ENCODE data around the gene VWA5B1.
A peak's percentile ranks its signal among the peaks of the same experiment; 100 is the strongest.

The VWA5B1 gene

DNA sequence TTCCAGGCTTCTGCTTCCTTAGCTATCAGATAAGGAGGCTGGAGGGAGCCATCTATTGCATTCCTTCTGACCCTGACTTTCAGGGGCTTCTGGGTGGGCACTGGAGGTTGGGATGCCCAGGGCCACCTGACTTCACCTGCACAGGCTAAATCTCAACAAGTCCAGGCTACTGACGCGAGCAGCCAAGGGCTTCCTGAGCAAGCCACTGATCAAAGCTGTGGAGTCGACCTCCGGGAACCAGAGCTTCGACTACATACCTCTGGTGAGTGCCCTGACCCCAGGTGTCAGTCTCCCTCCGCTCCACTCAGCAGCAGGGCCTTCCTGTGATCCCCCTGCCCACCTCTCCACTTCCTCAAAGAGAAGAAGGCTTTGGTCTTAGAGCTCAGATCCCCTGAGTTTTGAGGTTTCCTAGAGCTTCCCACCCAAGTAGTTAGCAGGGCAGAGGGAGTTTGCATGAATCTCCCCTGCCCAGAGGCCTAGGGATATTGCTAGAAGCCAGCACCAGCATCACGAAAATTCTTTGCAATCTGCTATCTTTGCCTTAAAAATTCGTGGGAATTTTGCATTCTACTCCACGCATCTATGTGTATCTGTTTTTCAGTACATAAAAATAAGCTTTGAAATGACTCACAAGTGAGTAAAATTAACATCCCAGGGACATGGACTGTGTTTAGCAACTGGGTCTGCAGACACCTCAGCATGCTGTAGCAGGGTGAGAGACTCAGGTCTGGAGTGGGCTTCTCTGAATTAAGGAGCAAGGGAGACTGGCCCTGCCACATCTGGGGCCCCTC is 61.4 kb downstream of the VWA5B1 start:
- DNase-seq = no peak

DNA sequence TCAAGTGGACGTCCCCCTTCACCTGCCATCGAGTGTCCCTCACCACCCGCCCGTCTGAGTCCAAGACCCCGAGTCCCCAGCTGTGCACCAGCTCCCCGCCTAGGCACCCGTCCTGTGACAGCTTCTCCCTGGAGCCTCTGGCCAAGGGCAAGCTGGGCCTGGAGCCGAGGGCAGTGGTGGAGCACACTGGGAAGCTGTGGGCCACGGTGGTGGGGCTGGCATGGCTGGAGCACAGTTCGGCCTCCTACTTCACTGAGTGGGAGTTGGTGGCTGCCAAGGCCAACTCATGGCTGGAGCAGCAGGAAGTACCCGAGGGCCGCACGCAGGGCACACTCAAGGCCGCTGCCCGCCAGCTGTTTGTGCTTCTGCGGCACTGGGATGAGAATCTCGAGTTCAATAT is 63.2 kb downstream of the VWA5B1 start:
- no peak for DNase-seq

DNA sequence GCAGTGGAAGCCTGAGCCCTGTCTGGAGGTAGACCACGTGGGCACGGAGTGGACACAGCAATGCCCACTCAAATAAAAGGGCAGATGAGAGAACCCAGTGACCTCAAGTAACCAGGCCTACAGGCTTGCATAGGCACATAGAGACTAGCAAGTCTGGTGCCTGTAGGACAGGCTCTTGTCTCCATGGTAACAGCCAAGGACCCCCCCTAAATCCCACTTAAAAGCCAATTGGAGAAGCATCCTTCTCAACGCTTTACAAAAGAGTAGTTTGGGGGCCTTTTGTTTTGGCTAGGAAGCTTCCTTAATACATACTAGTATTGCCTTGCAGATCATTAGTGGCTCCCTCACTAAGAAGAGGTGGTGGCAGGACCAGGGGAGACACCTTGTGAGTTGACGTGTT is 63.9 kb downstream of the VWA5B1 start:
- DNase-seq = no peak

DNA sequence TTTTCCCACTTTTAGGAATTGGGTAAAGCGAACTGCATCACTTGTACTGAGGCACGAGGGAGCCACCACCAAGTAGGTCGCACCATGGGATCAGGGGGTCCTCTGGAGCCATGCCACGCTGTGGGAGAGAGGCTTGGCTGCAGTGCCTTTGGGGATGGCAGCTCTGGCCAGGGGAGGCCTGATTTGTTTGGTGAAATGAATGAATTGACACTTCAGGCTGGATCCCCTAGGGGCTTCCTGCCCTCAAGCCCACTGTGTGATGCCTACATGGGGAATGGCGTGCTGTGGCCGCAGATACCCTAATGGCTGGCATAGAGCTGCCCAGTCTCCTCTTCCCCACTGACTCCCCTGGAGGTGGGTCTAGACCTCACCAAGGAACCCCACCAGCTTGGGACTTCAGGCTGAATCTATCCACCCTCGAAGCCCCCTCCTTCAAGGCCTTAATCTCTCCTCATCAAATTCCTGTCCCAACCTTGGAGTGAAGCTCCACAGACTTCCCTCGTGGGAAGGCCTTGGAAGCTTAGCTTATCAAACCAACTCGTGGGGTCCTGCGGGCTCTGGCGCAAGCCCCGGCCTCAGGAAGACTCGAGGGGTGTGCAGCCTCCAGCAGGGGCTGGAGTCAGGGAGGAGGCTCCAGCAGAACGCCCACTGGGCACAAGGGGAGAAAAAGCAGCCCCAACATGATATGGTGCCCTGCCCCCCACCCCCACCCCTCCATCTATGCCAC is 64.6 kb downstream of the VWA5B1 start:
- no peak for DNase-seq

DNA sequence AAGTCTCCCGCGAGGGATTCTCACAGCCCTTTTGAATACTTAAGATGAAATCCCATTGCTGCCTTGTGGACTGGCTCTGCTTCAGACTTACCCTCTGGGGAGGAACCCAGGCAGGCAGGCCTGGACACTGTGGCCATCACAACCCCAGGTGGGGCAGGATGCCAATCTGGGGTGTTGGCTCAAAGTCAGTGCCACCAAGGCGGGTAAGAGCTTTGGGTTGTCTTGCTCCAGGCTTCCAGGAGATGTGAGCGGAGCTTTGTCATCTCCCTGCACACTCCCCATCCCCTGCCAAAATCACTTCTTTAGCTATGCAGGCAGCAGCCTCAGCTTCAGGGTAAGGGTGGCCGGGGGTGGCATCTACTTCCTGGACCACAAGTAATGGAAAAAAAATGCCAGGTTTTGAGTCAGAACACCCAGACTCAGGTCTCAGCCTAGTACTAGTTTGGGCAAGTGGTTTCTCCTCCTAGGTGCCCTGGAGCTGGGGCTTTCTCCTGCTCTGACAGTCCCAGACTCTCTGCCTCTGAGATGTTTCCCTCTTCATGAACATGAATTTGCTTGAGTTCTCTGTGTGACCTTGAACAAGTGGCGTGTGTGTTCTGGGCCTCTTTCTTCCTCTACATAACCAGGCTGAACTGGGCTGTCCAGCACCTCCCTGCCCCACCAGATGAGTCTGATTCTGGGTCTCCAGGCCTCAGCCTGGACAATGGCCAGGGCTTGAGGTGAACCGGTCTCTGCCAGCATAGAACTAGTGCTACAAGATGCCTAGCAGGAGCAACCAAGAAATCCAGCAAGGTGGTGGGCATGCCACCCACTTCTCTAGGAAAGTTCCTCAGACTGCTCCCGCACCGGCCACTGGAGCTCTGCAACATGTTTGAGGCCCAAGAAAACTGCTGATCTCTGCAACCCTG is 65.4 kb downstream of the VWA5B1 start:
- no peak for DNase-seq

DNA sequence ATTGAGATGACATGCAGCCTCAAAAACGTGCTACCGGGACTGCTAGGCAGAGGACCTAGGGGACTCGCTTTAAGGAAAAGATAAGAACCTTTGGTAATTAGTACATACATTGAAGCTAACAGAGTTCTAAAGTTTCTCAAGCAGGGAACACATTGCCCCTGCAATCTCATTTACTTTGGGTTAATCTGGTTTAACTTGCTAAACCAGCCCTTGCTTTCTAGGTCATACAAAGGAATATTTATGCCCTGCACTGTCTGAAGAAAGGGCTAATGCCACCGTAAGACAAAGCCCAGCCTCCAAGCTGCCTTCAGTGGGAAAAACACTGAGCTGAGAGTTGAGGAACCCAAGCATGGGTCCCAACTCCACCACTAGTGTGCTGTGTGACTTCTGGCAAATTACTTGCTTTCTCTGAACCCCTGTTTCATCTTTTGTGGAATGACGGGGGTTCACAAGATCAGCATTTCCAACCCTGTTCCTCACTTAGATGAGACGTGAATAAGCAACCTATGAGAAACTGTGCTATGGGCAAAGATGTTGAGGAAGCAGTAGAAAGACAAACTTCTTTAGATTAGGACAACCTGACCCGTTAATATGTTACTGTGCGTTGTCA is 66.3 kb downstream of the VWA5B1 start:
- no peak for DNase-seq

DNA sequence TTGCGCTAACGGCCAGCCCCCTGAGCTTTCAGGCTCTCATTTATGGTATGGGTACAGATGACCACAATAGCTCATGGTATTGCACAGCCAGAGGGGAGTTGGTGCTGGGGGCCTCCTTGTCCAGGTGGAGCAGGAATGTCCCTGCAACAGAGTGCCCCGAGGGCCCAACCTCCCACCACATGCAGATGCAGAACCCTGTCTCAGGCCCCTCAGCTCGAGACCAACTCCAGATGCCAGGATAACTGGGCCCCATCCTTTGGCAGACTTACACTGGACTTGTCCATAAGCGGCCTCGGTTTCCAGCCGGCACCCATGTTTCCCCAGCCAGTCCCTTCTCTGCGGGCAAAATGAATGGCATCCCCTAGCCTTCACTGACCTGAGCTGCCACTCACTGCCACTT is 67.1 kb downstream of the VWA5B1 start:
- DNase-seq = no peak

DNA sequence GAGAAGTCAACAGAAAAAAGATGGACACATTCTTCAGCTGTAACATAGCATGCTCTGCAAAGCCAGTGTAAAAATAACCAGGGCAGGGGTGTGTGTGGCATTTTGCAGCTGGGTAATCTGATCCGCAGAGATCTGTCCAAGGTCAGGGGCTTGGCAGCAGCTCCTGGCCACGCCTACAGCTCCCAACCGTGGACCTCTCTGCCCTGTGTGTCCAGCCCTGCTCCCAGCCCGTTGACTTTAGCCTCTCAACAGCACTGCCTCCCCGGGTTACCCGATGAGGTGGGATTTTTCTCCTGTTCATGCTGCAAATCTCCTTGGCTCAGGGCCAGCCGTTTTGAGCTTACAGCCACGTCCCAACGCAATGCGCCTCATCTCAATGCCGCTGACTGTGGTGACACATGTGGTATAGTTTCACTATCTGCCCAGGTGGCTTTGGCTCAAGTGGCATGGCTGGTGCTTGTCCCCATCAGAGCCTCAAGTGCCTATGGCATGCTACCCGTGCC is 68.1 kb downstream of the VWA5B1 start:
- DNase-seq = no peak

DNA sequence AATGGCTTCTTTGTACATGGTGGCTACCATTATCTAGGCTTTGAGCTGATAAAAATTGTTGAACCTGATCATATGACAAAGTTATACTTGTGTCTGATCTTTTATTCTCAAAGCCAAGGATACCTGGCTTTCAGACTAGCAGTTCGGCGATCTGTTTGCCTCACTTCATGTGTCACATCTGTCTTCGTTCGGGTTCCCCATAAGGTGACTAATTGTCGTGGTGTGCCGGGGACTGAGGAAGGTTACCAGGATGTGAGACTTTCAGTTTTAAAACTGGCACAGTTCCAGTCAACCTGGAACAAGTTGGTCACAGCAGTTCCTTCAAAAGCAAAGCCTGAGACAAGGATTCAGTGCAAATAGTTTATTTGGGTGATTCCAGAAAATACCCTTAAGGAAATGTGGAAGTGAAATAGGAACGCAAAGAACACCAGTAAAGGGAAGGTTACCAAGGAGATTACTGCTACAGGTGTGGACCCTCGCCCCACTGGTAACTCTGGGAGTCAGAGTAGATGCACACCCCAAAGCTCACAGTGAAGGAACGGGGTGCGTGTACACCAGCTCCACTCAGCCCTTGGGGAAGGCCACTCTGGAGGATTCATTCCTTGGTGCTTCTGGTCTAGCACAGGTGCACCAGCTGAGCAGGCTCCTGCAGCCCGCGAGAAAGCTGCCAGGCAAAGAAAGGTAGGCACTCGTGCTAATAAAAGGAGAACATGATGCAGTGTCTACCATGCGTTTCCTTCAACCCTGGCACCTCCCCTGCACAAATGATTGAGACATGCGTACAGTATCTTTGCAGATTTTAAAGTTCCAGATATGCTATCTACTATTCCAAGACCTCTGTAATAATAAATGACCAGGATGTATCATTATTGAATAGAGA is 69.0 kb downstream of the VWA5B1 start:
- no peak for DNase-seq

DNA sequence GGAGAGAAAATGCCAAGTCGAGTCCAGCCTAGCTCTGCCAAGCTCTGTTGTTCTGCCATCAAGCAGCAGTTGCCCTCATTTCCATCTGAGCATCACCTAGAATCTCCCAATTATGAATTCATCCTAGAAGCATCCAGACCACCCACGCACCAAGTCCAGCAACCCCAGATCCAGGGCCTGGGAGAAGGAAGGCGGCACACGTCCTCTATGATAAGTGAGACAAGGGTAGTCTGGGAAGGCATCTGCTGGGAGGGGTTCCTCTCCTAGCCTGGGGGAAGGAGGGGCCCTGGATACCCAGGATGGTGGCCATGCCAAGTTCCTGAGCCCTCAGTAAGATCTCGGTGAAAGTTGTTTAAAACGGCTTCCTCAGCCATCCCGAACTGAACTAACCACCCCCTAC is 70.7 kb downstream of the VWA5B1 start:
- no peak for DNase-seq

DNA sequence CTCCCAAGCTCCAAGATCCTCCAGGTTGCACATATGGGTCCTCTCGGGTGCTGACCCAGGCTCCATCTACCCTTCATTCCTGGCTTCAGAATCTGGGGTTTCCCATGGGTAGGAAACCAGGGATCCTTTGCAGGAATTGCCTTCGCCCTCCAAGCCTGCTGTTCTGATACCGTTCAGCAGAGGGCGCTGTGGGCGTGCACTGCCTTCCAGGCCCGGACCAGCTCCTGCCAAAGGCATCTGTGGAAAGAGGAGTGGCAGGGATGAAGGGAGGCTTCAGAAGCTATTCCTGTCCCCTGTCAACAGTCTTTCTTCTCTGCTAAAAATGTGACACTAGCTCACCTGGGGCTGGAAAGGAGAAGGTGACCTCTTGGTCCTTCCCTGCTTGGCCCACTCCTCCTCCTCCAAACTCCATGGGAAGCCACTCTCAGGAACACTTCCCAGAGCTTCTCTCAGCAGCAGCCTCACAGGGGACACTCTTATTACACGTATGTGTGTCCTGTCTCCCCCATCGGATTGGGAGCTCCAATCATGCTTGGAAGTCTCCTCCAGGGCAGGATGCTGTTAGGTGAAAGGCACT is 71.2 kb downstream of the VWA5B1 start:
- peak in 1 of 2 experiments; percentile 40 for DNase-seq

DNA sequence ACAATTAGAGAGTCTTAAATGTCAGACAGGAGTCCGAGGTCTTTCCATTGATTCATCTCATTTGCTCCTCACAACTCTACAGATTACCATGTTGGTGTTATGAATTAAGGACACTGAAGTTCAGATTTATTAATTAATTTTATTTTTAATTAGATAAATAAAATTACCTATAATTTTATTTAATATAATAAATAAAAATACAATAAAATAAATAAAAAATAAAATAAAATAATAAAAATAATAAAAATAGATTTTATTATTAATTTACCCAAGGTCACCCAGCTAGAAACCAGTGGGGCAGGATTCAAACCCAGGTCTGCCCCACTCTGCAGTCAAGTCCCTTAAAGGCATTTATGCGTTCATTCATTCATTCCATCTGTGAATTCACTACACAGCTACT is 72.2 kb downstream of the VWA5B1 start:
- no peak for DNase-seq

DNA sequence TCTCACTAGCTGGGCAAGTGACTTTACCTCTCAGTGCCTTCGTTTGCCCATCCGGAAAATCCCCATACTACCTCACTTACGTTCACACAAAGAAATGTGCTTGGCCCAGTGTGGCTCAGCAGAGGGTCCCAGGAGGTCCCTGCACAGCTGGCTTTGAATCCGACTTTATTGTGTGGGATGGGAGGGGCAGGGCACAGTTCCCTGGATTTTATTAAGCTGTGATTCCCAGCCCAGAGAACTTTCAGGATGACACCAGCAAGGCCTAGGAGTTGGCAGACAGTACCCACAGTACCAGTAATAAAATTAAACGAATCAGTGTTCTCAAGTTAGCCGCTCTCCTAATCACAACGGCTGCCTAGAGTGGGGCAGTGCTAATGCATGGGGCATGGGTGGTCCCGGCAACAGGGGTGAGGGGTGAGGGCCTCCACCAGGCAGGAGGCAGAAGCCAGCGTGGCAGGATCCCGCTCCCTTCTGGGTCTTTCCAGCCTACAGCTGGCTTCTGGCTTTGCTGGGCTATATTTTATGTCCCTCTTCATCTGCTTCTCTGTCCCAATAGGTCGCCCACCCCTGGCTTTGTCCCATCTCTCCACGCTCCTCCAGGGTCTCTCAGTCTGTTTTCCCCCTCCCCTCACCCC is 74.9 kb downstream of the VWA5B1 start:
- no peak for DNase-seq

DNA sequence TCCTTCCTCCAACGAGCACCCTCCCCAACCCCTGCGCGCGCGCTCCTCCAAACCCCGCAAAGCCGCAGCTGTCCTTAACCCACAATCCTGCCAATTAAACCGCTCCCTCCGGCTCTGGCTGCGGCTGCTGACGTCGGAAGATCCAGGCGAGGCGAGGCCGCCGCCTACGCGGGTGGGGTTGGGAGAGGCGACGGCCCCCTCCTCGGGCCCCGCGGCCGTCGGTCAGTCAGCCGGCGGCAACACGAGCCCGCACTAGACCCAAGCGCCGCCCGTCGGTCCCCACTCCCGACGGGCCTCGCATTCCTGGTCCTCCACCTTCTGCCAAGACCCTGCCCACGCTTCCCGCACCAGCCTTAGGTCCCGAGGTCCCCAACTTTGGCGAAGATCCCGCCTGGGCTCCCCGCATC is 75.4 kb downstream of the VWA5B1 start:
- no peak for DNase-seq

DNA sequence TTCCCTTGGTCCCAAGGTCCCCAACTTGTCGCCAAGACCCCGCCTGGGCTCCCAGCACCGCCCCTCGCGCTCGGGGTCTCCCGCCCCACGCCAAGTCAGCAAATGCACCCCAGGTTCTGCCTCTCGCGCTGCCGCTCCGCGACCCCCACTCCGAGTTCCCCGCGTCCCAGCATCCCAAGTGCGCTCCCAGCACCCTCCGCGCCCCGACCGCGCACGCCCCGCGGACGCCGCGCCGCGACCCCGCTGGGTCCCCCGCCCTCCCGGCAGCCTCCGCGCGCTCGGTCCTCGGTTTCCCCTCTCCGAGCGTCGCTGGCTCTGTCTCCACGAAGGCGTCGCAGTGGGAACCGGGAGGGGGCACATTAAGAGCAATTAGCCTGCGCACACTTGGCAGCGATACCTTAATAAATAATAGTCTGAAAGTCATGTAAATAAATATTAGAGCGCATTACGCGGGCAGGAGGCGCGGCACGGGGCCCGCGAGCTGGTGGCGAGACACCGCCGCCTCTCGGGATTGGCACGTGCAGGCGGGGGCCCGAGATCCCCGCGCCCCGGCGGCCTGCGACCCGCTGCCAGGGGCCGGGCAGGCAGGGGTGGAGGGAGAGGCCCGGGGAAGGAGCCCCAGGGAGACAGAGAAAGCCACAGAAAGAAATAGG is 75.9 kb downstream of the VWA5B1 start:
- no peak for DNase-seq

DNA sequence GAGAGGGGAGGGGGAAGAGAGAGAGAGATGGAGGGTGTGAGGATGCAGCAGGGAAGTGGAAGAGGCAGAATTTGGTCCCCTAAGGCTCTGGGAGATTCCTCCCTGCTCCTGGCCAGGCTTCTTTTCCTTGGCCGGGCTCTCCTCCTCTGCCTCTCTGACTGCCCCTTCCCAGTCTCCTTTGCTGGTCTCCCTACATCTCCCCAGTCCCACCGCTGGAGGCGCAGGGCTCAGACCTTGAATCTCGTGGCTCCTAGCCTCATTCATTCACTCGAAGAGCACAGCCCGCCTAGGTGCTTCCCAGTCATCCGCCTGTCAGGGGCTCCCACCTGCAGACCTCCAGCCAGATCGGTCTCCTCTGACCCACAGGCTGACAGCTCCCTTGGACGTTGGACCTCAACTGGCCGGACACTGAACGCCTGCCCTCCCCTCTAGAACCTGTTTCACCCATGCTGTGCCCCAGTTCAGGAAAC is 76.5 kb downstream of the VWA5B1 start:
- DNase-seq = no peak

DNA sequence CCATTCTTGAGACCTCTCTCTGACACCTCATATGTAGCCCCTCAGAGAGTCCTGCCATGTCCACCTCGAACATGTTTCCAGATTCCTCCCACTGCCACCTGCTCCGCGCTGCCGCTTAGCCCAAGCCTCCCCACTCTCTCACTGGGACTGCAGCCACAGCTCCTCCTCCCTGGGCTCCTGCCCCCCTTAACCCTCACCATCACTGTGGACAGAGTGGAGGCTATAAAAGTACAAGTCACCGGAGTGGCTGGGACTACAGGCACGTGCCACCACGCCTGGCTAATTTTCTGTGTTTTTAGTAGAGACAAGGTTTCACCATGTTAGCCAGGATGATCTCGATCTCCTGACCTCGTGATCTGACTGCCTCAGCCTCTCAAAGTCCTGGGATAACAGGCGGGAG is 77.0 kb downstream of the VWA5B1 start:
- DNase-seq = no peak

DNA sequence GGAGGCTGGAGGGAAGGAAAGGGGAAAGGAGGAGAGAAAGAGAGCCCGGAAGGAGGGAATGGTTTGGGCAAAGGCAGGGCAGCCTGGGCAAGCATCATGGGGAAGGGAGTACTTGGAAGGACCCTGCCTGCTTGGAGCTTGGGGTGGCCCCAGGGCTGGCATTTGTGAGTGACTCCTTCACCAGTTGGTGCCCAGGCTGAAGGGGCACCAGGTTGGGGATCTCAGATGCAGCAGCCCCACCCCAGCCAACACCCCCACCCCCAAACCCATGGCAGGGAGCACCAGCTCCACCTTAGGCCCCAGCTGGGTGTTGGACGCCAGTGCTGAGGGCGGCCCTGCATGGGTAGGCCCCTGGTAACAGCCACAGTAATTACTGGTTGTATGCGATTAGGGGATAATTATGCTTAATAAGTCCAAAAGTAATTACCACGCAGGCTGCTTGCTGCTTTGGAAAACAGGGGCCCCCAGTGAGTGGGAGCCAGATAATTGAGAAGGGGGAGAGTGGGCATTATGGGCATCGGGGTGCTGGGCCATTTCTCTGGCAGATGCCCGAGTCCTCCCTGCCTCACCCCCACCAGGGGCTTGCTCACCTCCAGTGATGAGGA is 78.3 kb downstream of the VWA5B1 start:
- no peak for DNase-seq

DNA sequence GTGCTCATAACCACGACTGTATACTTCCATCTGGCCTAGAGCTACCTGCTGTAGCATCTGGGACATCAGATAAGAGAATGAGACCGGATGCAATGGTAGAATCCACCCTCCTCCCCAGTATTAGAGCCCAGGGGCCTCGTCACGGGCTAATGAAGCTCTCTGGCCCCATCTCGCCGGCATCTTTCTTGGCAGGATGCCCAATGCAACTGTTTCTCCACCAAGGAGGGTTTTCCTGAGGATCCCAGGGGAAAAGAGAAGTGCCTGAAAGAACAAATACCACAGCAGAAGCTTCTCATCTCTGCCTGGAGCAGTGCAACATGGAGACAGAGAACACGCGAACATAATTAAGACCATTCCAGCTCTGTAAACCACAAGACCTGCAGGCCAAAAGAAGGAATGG is 80.0 kb downstream of the VWA5B1 start:
- no peak for DNase-seq

DNA sequence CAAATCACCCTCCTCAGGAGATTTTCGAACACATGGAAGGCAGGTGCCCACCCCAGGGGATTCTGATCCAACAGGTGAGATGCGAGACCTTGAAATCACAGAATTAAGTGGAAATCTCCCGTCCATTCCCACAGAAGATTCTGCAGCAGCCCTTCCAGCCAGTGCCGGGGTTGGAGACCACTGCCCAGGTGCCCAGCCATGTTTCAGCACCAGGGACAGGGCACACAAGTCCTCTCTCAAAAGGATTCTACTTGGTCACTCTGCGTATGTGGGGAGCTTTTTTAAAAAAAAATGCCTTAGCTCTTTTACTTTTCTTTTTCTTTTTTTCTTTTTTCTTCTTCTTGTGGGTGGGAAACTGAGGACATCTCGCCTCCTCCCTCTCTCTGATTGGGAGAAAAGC is 80.7 kb downstream of the VWA5B1 start:
- no peak for DNase-seq

Measured in cerebellar nuclear complex (tissue), 1 donor.